ENCODE results near the gene TMUB2.

GRCh38 chr17:44176257-44176656 lies 10.5 kb upstream of the TMUB2 start:
- TF ChIP-seq CTCF (IDR thresholded peaks at IDR 0.05; ENCODE audit: poor library complexity, severe bottlenecking): no peak
- TF ChIP-seq SMC3 (conservative IDR thresholded peaks at IDR 0.05; ENCODE audit: poor library complexity): no peak
